Measurements from ENCODE around the gene VAV1. TPM values are rescaled to one million over a fixed set of nuclear protein-coding genes. Genes with fewer than 3 reads are reported as not detected.

Gene VAV1
- total and polyA plus RNA-seq, 9 donors, result 0.71 to 5.0 (median 2.0) TPM

- intact Hi-C loops (cut with DNase I), result no loop called here
- H3K27me3 ChIP-seq, result no peaks in the 10 kb centered on the region
- no peak for DNase-seq
- H3K27ac ChIP-seq, result no peak overlapping the region
- TF ChIP-seq CTCF (IDR thresholded peaks at IDR 0.05), result no peak
- no peak for TF ChIP-seq EP300 (IDR thresholded peaks at IDR 0.05)
- no peak for TF ChIP-seq POLR2A (IDR thresholded peaks at IDR 0.05)
- no peaks in the 10 kb centered on the region for H3K4me1 ChIP-seq (ENCODE audit: insufficient read depth)
- H3K9me3 ChIP-seq, result no peaks in the 10 kb centered on the region
- H3K36me3 ChIP-seq, result no peaks in the 10 kb centered on the region
- H3K4me3 ChIP-seq, result no peak overlapping the region
- WGBS, 3 donors, result 52 to 63% (median 60%) methylated on average over 4 of the region's 4 CpGs
Measured at GRCh38 chr19:6779206-6779605, 6.7 kb downstream of the VAV1 start.

GRCh38 chr19:6787393-6787792, 14.9 kb downstream of the VAV1 start:
- H3K4me1 ChIP-seq (ENCODE audit: insufficient read depth), result no peaks in the 10 kb centered on the region
- 85 to 91% (median 88%) methylated on average over 4 of the region's 4 CpGs for WGBS, 3 donors
- no peak for DNase-seq
- no peak overlapping the region for H3K4me3 ChIP-seq
- H3K36me3 ChIP-seq, result no peaks in the 10 kb centered on the region
- TF ChIP-seq POLR2A (IDR thresholded peaks at IDR 0.05), result no peak
- no peak for TF ChIP-seq CTCF (IDR thresholded peaks at IDR 0.05)
- no peak for TF ChIP-seq EP300 (IDR thresholded peaks at IDR 0.05)
- H3K9me3 ChIP-seq, result peaks cover 0 to 4% of the 10 kb centered on the region in 2 donors
- no peak overlapping the region for H3K27ac ChIP-seq
- intact Hi-C loops (cut with DNase I), result no loop called here
- H3K27me3 ChIP-seq, result no peaks in the 10 kb centered on the region

- no peaks in the 10 kb centered on the region for H3K36me3 ChIP-seq
- TF ChIP-seq POLR2A (IDR thresholded peaks at IDR 0.05) (no peak), EP300 (IDR thresholded peaks at IDR 0.05) (no peak), CTCF (IDR thresholded peaks at IDR 0.05) (no peak)
- H3K4me1 ChIP-seq (ENCODE audit: insufficient read depth), result no peaks in the 10 kb centered on the region
- H3K27ac ChIP-seq, result no peak overlapping the region
- peaks cover 0 to 4% of the 10 kb centered on the region in 2 donors for H3K9me3 ChIP-seq
- 62 to 74% (median 73%) methylated on average over 4 of the region's 4 CpGs for WGBS, 3 donors
- no peak for DNase-seq
- intact Hi-C loops (cut with DNase I), result no loop called here
- H3K27me3 ChIP-seq, result no peaks in the 10 kb centered on the region
- no peak overlapping the region for H3K4me3 ChIP-seq
Measured at GRCh38 chr19:6788896-6789295, 16.4 kb downstream of the VAV1 start.

DNA sequence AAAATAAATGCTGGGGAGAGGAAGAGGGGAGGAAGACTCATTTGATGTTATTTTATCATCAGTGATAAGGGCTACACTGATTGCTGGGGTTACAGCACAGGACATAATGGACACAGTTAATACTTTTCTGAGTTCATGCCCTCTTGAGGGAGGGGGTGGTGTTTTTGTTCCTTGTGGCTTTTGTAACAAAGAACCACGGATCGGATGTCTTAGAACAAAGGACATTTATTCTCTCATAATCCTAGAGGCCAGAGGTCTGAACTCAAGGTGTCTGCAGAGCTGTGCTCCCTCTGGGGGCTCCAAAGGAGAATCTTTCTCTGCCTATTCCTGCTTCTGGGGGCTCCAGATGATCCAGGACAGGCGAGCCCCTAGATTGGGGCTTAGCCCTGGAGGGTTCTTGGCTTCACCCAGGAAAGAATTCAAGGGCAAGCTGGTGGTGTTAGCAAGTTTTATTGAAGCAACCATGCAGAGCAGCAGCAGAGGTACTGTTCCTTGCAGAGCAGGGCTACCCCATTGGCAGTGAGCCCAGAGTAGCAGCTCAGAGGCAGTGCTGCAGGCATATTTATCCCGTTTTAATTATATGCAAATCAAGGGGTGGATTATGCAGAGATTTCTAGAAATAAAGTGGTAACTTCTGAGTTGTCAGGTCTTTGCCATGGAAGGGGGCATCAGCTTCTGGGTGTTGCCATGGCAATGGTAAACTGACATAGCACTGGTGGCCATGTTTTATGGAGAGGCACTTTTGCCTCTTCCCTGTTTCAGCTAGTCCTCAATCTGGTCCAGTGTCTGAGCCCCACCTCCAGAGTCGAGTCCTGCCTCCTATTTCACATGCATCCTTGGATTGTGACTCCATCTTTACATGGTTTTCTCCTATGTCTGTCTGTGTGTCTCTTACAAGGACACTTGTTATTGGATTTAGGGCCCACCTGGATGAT, 18.0 kb downstream of the VAV1 start:
- intact Hi-C loops (cut with DNase I), result no loop called here
- H3K4me1 ChIP-seq (ENCODE audit: insufficient read depth), result no peaks in the 10 kb centered on the region
- H3K36me3 ChIP-seq, result no peaks in the 10 kb centered on the region
- WGBS, 3 donors, result 46 to 56% (median 47%) methylated on average over 5 of the region's 5 CpGs
- no peak for DNase-seq
- H3K4me3 ChIP-seq, result no peak overlapping the region
- TF ChIP-seq CTCF (IDR thresholded peaks at IDR 0.05), result no peak
- TF ChIP-seq POLR2A (IDR thresholded peaks at IDR 0.05), result no peak
- no peak for TF ChIP-seq EP300 (IDR thresholded peaks at IDR 0.05)
- H3K27me3 ChIP-seq, result no peaks in the 10 kb centered on the region
- no peak overlapping the region for H3K27ac ChIP-seq
- H3K9me3 ChIP-seq, result peaks cover 0 to 8% of the 10 kb centered on the region in 2 donors

All from ovary (tissue), 9 donors.